Subcutaneous preadipocyte (primary cell): Measurements from ENCODE around the gene SHC4. TPM values are rescaled to one million over a fixed set of nuclear protein-coding genes. Genes with fewer than 3 reads are reported as not detected.

Experiments used
- small RNA-seq: library from RNA; depleted of rRNA; stranded (forward); fragments of <200 nt; gene quantifications from one replicate; pipeline ENCODE3, GENCODE V24; 2012
- total RNA-seq: library from RNA; depleted of rRNA; stranded (reverse); fragments of >200 nt; gene quantifications from 2 replicates; pipeline ENCODE4 v1.2.3, GENCODE V29; 2012

The SHC4 gene, protein sequence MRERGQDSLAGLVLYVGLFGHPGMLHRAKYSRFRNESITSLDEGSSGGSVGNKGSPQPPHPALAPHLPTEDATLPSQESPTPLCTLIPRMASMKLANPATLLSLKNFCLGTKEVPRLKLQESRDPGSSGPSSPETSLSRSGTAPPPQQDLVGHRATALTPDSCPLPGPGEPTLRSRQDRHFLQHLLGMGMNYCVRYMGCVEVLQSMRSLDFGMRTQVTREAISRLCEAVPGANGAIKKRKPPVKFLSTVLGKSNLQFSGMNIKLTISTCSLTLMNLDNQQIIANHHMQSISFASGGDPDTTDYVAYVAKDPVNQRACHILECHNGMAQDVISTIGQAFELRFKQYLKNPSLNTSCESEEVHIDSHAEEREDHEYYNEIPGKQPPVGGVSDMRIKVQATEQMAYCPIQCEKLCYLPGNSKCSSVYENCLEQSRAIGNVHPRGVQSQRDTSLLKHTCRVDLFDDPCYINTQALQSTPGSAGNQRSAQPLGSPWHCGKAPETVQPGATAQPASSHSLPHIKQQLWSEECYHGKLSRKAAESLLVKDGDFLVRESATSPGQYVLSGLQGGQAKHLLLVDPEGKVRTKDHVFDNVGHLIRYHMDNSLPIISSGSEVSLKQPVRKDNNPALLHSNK
- 0.39 and 0.73 TPM in 2 replicates for total RNA-seq

DNA sequence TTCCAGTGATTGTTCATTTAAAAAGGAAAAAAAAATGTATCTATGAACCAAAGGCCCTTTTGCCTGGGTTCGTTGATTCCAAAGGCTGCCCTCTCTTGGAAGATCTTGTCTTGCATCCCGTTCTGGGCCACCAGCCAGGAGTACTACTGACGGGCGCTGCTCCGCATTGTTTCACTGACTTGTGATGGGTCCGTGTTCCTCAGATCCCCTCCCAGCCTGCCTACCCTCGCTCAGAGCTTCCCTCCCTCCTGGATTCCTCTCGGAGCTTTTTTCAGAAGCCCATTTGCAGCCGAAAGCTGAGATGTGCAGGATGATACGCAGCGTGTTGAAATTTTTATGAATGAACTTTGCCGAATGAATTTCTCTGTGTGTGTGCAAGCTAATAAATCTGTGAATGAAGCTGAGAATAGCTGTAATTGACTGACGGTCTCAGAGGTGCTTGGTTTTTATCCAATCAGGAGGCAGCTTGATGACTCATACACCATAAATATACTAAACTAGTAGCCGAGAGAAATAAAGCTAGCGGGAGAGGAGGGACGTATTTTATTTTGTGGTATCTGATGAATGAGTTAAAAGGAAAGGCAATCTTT, at the start of gene SHC4:
Gene SHC4, minus strand, starts transcription at position 396 of the 590 bp plus-strand sequence. CDS start 904 bp downstream, outside the sequence.

DNA sequence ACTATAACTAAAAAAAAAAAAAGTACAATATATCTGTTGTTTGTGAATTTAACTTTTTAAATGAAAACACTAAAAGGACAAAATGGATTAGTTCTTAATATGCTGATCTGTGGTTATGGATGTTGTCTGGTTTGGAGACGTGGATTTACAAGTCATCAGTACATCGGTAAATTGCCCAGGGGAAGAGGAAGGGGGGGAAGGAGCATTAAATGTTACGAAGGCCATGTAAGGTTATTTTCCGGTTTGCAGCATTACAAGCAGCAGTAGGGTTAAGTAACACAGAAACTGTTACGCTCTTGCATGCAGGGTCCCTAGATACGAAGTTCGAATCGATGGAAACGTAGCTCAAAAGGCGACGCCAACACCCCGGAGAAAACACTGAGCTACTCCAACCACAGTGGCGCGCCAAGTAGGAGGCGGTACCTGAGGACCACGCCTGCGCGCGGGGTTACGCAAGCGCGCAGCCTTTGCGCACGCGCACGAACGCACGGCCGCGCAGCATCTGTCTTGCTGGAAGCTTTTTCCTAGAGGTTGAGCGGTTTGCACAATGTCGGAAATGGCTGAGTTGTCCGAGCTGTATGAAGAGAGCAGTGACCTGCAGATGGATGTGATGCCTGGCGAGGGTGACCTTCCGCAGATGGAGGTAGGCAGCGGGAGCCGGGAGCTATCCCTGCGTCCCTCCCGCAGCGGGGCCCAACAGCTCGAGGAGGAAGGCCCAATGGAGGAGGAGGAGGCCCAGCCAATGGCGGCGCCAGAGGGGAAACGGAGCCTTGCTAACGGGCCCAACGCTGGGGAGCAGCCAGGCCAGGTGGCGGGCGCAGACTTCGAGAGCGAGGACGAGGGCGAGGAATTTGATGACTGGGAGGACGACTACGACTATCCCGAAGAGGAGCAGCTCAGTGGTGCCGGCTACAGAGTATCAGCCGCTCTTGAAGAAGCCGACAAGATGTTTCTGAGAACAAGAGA, 85.8 kb downstream of the SHC4 start, which contains the start of gene EID1:
Gene EID1, plus strand, starts transcription at position 505 of the 966 bp plus-strand sequence. Its CDS starts 43 bp downstream, at position 548.

DNA sequence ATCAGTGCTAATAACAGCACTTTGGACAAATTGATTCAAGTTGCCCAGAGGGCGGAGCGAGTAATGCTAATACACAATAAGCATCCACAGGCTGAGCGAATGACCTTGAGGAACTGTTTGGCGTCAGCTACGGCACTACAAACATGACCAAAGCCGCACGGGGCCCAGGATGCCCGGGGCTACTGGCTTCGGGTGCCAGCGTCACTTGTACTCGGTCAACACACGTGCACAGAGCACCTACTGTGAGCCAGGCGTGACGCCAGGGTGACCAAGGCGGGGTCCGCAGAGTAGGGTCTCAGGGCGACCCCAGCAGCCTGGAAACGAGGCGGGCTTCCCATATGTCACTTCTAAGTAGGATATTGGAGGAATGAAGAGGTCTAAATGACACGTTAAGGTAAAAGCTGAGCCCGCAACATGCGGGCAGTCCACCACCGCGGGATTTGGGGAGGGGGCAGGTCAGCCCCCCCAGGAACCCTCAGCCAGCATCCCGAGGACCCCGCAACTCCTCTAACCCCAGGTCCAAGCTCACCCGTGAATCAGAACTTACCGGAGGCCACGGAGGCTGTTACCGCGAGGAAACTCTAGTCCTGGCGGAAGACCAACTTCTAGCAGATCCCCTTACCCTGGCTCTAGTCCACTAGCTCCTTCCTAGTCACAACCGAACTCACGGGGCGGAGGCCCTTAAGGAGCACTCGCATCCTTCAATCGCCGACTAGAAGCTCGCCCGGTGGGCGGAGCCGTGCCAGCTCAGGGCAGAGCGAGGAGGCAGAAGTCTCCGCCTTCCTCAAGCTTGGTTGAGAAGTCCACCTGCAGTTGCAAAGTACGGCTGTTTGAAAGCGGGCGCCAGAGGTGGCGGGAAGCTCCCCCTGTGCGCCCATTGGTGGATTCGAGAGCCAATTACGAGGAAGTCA, 153.1 kb downstream of the SHC4 start, which contains the start of gene CEP152:
Gene CEP152, minus strand, starts transcription at position 656 of the 911 bp plus-strand sequence. CDS start 5,420 bp downstream, outside the sequence.

Small RNAs within 50 kb of the gene (small RNA-seq; reads per million reads assigned to genes)
- gene RF00019: not detected

Other genes starting within 250 kb of the SHC4 start
- gene CEP152, start 152.8 kb downstream of the SHC4 start, total RNA-seq: 8.5 and 18.0 TPM in 2 replicates
- gene EID1, start 85.8 kb downstream of the SHC4 start, total RNA-seq: 153 and 185 TPM in 2 replicates
- 22.8 and 28.9 TPM in 2 replicates for gene SECISBP2L, start 82.5 kb upstream of the SHC4 start, total RNA-seq
- 84.1 and 87.1 TPM in 2 replicates for gene COPS2, start 191.7 kb upstream of the SHC4 start, total RNA-seq
- 43.7 and 56.7 TPM in 2 replicates for gene GALK2, start 206.3 kb upstream of the SHC4 start, total RNA-seq